NCI-H748 (cell line): ENCODE data around the gene BMPR1B.

Experiments
- DNase-seq: peaks from one replicate; lab custom pipeline; 2025; ENCODE audit not compliant: unreplicated experiment; lab: John Stamatoyannopoulos, UW

Gene BMPR1B

GRCh38 chr4:94905511-94905910, 147.8 kb downstream of the BMPR1B start:
- no peak for DNase-seq

GRCh38 chr4:94909645-94910044, 151.9 kb downstream of the BMPR1B start:
- DNase-seq, result no peak

- no peak for DNase-seq
Measured at GRCh38 chr4:94911106-94911505, 153.4 kb downstream of the BMPR1B start.

DNA sequence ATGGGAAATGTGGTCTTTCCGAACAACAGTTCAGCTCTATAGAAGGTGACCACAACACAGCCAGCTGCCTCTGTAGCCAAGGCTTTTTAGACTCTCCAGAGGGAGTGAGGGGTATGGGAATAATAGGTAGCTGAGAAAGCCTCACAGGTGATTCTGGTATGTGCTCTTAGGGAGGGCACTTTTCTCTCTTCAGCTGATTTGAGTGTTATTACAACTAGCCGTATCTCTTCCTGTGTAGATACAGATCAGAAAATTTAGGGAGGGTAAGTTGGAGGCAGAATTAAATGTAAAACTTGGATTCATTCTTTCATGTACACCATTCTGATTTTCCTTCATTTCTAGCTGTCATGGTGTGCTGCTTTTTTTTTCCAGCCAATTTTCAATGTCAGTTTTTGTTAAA, 154.9 kb downstream of the BMPR1B start:
- DNase-seq, result no peak

- no peak for DNase-seq
Measured at GRCh38 chr4:94913316-94913715, 155.6 kb downstream of the BMPR1B start.

GRCh38 chr4:94917146-94917545, 159.4 kb downstream of the BMPR1B start:
- DNase-seq, result no peak

DNA sequence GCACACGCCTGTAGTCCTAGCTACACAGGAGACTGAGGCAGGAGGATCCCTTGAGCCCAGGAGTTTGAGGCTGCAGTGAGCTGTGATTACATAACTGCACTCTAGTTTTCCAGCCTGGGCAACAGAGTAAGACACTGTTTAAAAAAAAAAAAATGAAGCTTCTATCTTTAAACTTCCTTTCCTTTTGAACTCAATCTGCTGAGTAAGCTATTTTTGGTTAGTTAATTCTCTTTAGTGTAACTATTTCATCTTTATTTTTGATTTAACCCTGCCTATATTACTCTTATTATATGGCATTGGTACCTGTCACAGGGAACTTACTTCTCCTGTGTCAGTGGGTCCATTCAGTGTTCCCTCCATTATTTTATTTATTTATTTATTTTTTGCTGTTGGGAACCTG, 160.8 kb downstream of the BMPR1B start:
- no peak for DNase-seq

- no peak for DNase-seq
Measured at GRCh38 chr4:94920369-94920768, 162.6 kb downstream of the BMPR1B start.

DNA sequence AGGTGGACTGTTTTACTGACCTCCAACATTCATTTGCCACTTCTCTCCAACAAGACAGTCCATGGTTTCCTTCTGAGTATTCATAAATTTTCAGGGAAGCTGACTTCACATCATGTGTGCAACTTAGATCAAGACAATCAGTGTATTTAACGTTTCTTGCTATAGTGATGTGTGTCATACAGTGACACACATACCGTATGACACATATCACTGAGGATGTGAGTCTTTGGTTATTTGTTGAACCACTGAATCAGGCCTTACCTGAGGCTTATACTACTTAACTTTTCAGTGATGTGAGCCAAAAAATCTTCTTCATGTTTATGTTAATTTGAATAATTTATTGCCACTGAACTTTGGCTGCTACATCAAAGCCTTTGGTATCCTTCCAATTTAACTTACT, 166.8 kb downstream of the BMPR1B start:
- no peak for DNase-seq

GRCh38 chr4:94925764-94926347, 168.1 kb downstream of the BMPR1B start:
- DNase-seq, result no peak

- no peak for DNase-seq
Measured at GRCh38 chr4:94926936-94927335, 169.2 kb downstream of the BMPR1B start.

GRCh38 chr4:94927696-94928095, 169.9 kb downstream of the BMPR1B start:
- DNase-seq, result no peak

- DNase-seq, result no peak
Measured at GRCh38 chr4:94929696-94930095, 171.9 kb downstream of the BMPR1B start.

- DNase-seq, result no peak
Measured at GRCh38 chr4:94931626-94932025, 173.9 kb downstream of the BMPR1B start.

DNA sequence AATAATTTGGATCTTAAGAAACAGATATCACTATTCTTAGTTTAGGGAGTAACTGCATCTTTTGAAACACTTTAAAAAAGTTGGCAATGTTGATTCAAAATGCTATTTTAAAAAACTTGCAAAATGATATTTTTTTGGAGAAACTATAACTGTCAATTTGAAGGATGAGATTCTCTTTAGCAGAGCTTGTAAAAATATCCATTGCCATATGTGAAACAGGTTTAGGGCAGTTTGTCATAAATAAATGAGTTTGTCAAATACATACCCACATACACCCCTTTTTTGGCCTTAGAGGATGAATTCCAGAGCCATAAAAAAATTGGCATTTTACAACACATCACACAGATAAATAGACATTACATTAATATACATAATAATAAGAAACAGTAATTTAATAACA, 174.6 kb downstream of the BMPR1B start:
- DNase-seq, result no peak

- DNase-seq, result no peak
Measured at GRCh38 chr4:94933799-94934198, 176.0 kb downstream of the BMPR1B start.

DNA sequence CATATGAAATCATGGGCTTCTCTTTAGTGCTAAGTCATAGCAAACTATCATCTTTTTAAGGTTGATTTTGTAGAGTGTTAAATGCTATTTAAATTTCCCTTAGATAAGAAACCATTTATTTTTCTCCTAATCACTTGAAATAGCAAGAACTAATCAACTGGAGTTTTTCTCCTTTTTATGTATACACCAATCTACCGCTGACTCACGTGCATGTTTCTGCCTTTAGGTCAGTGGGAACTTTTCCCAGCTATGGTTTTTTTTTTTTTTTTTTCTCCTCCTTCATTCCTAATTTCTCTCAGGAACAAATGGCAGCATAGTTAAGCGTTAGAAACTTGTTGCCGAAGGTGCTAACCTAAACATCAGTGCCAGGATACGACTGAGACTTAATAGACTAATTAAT, 176.4 kb downstream of the BMPR1B start:
- DNase-seq, result no peak

DNA sequence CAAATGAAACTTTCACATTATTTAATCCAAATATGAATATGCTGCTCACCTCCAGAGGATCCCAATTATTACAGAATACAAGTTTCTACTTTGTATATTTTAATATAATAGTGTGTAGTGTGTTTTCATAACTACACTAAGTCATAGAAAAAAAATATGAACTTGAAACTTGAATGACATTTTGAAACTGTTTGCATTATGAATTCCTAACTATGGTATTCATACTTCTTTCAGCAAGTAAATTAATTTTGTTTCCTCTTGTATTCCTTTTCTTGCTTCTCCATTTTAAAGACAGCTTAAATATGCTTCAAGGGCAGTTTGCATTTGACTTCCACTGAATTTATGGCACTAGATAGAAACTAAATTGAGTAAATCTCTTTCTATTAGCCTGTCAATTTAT, 177.1 kb downstream of the BMPR1B start:
- DNase-seq, result no peak

- DNase-seq, result no peak
Measured at GRCh38 chr4:94936854-94937253, 179.1 kb downstream of the BMPR1B start.

DNA sequence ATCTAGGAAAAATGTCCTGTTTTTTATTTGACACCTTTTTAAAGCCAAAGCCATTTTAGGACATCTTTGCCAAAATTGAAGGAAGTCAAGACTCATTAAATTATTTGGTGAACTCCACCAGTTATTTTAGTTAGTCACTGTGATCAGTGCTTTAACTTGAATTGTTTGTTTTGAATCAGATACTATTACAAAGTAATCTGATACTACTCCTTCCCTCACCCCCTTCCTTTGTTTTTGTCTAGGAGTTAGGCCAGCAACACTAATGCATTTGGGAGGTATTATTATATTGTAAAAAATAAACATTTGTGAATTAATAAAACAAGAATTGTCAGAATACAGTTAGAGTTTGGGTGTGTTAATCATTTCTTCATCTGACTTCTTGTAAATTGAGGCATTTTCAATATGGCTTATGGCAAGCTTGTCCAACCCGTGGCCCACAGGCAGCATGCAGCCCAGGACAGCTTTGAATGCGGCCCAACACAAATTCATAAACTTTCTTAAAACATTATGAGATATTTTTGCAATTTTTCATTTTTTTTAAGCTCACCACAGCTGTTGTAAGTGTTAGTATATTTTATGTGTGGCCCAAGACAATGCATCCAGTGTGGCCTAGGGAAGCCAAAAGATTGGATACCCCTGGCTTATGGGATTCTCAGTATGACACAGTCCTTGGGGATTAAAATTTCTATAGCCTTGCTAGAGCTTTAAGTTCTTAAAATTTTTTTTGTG, 182.2 kb downstream of the BMPR1B start:
- DNase-seq, result peak; percentile 5

- DNase-seq, result no peak
Measured at GRCh38 chr4:94940520-94940908, 182.8 kb downstream of the BMPR1B start.

- DNase-seq, result no peak
Measured at GRCh38 chr4:94941706-94942105, 184.0 kb downstream of the BMPR1B start.

DNA sequence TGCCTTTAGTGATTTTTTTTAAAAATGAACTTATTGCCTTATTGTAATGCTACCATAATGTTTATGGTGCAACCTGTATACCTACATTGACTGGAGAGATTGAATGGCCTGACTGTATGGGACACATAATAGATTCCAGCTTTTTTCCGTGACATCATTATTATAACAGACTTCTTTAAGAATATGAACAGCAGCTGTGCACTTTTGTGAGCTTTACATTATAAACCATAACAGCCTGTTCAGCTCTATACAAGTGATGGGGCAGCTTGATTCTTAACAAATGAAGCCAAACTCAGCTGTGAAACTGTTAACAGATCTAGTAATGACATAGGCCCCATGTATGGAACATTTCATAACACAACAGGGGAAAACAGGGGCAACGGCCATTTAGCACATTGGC, 187.0 kb downstream of the BMPR1B start:
- DNase-seq, result no peak
